Left colon (tissue), 2 donors: ENCODE results near the gene BOD1L2. TPM values are rescaled to one million over a fixed set of nuclear protein-coding genes. Genes with fewer than 3 reads are reported as not detected.

ENCODE experiments used
- ATAC-seq: fragments of 200-7000 bp; cut with Tn5 transposase; one replicate; pipeline ENCODE4 v1.9.1; 2020; ENCODE audit warnings: mild to moderate bottlenecking, moderate library complexity
- DNase-seq, 2 donors: peaks; one replicate each; pipeline ENCODE4 v3.0.0-alpha.2; 2020
- intact Hi-C, 2 donors: fragments of 100-400 bp; cut with DNase I in 1 of 2; cut with micrococcal nuclease in 1 of 2; formaldehyde crosslinking; loops; one replicate each; pipeline versions ENCODE4 v1.11.2 to v1.14.0; 2022; cut with DNase I, micrococcal nuclease
- total RNA-seq, 2 donors: library from RNA; stranded (reverse); fragmentation: NEBNext Ultra II Directional; extraction: Animal tissue kit (Norgen Biotek cat#: 25700); gene quantifications; one replicate each; pipeline ENCODE4 v1.2.1, GENCODE V29; 2021
- donor health status: DM: no; HTN: no; CAD: no.
- donor health status: DM: yes; HTN: yes; CAD: no.

BOD1L2 gene
- total RNA-seq, 2 donors from 2014 or later, result not detected

GRCh38 chr18:57148263-57148662 is 1.4 kb downstream of the BOD1L2 start:
- DNase-seq (no peak), ATAC-seq (no peak)
- intact Hi-C loops, result no loop called here

- ATAC-seq, result no peak
- intact Hi-C loops, result no loop called here
These were observed 2.2 kb downstream of the BOD1L2 start for GRCh38 chr18:57149051-57149450.

GRCh38 chr18:57149531-57149930 is 2.6 kb downstream of the BOD1L2 start:
- no peak for ATAC-seq
- DNase-seq, result no peak
- intact Hi-C loops, result no loop called here

More at GRCh38 chr18:57149051-57149450, 2.2 kb downstream of the BOD1L2 start:
- no peak for DNase-seq

- no peak for ATAC-seq
- DNase-seq, result no peak
- intact Hi-C loops, result no loop called here
These were observed 3.2 kb downstream of the BOD1L2 start for GRCh38 chr18:57150081-57150480.

GRCh38 chr18:57150828-57151227 is 3.9 kb downstream of the BOD1L2 start:
- ATAC-seq (peak; percentile 40), DNase-seq (peak in 1 of 2 donors; percentile 11)
- intact Hi-C loops, result no loop called here

GRCh38 chr18:57154191-57154830 is 7.4 kb downstream of the BOD1L2 start:
- intact Hi-C loops, result no loop called here
- ATAC-seq (no peak), DNase-seq (no peak)

GRCh38 chr18:57164401-57164800 is 17.5 kb downstream of the BOD1L2 start:
- intact Hi-C loops, result no loop called here
- ATAC-seq, result no peak
- no peak for DNase-seq

- intact Hi-C loops, result no loop called here
- ATAC-seq (no peak), DNase-seq (no peak)
These were observed 20.9 kb downstream of the BOD1L2 start for GRCh38 chr18:57167617-57168308.

GRCh38 chr18:57171026-57171425 is 24.1 kb downstream of the BOD1L2 start:
- intact Hi-C loops, result no loop called here
- DNase-seq (no peak), ATAC-seq (no peak)

- DNase-seq, result no peak
- ATAC-seq, result no peak
- intact Hi-C loops, result no loop called here
These were observed 28.6 kb downstream of the BOD1L2 start for GRCh38 chr18:57175532-57175931.

- ATAC-seq (no peak), DNase-seq (no peak)
- intact Hi-C loops, result no loop called here
These were observed 38.5 kb downstream of the BOD1L2 start for GRCh38 chr18:57185434-57185833.

GRCh38 chr18:57188851-57189557 is 42.1 kb downstream of the BOD1L2 start:
- DNase-seq (no peak), ATAC-seq (no peak)
- intact Hi-C loops, result no loop called here

- intact Hi-C loops, result no loop called here
- ATAC-seq, result no peak
These were observed 43.1 kb downstream of the BOD1L2 start for GRCh38 chr18:57190026-57190425.

GRCh38 chr18:57194070-57194469 is 47.2 kb downstream of the BOD1L2 start:
- ATAC-seq, result no peak
- DNase-seq, result no peak
- intact Hi-C loops, result no loop called here

More at GRCh38 chr18:57190026-57190425, 43.1 kb downstream of the BOD1L2 start:
- no peak for DNase-seq

- no peak for ATAC-seq
- no peak for DNase-seq
- intact Hi-C loops, result no loop called here
These were observed 47.7 kb downstream of the BOD1L2 start for GRCh38 chr18:57194622-57195021.

GRCh38 chr18:57195341-57195740 is 48.5 kb downstream of the BOD1L2 start:
- no peak for ATAC-seq
- intact Hi-C loops, result no loop called here
- no peak for DNase-seq

- no peak for ATAC-seq
- intact Hi-C loops, result no loop called here
- DNase-seq, result no peak
These were observed 50.4 kb downstream of the BOD1L2 start for GRCh38 chr18:57197261-57197660.

- DNase-seq, result no peak
- no peak for ATAC-seq
- intact Hi-C loops, result no loop called here
These were observed 51.2 kb downstream of the BOD1L2 start for GRCh38 chr18:57198073-57198472.
